KOPT-K1 (cell line): ENCODE measurements around the gene RICTOR.
A peak's percentile ranks its signal among the peaks of the same experiment; 100 is the strongest.

Source experiments
- H3K27ac ChIP-seq: fragments of 200-600 bp; sonication (generic); 2 replicates; pipeline ENCODE4 v1.5.1; 2016; ENCODE audit warnings: antibody characterized with exemption, mild to moderate bottlenecking, low read depth, low read length; ENCODE audit not compliant: poor library complexity, severe bottlenecking
- H3K36me3 ChIP-seq: fragments of 200-600 bp; sonication (generic); 2 replicates; pipeline ENCODE4 v1.5.1; 2017; ENCODE audit warnings: antibody characterized with exemption, mild to moderate bottlenecking, low read length, moderate library complexity; ENCODE audit not compliant: insufficient read depth
- H3K9me3 ChIP-seq: fragments of 200-600 bp; sonication (generic); 2 replicates; pipeline ENCODE4 v1.5.1; 2017; ENCODE audit warnings: antibody characterized with exemption, low read length, mild to moderate bottlenecking; ENCODE audit not compliant: insufficient read depth, poor library complexity, severe bottlenecking

The RICTOR gene

GRCh38 chr5:39074017-39074814, at the start of gene RICTOR:
Gene RICTOR (minus strand): TSS chr5:39074399. CDS start chr5:39074377, 22 bp downstream.
- Histone ChIP-seq H3K9me3 (no peaks in the 10 kb centered on the region), H3K36me3 (peaks cover 14% of the 10 kb centered on the region), H3K27ac (peak within 1 kb of the TSS; percentile 86)

GRCh38 chr5:39121922-39122321, 47.7 kb upstream of the RICTOR start:
- Histone ChIP-seq H3K36me3 (peaks cover 77% of the 10 kb centered on the region), H3K9me3 (no peaks in the 10 kb centered on the region), H3K27ac (no peak overlapping the region)

- Histone ChIP-seq H3K9me3 (no peaks in the 10 kb centered on the region), H3K36me3 (peaks cover 77% of the 10 kb centered on the region), H3K27ac (no peak overlapping the region)
Observed at GRCh38 chr5:39121315-39121714, 47.1 kb upstream of the RICTOR start.

GRCh38 chr5:39120052-39120420, 45.8 kb upstream of the RICTOR start:
- peaks cover 77% of the 10 kb centered on the region for H3K36me3 ChIP-seq
- no peak overlapping the region for H3K27ac ChIP-seq
- no peaks in the 10 kb centered on the region for H3K9me3 ChIP-seq

- H3K27ac ChIP-seq: no peak overlapping the region
- no peaks in the 10 kb centered on the region for H3K9me3 ChIP-seq
- peaks cover 77% of the 10 kb centered on the region for H3K36me3 ChIP-seq
Observed at GRCh38 chr5:39119404-39120051, 45.3 kb upstream of the RICTOR start.

- Histone ChIP-seq H3K27ac (no peak overlapping the region), H3K36me3 (peaks cover 85% of the 10 kb centered on the region), H3K9me3 (no peaks in the 10 kb centered on the region)
Observed at GRCh38 chr5:39118638-39119037, 44.4 kb upstream of the RICTOR start.

- H3K9me3 ChIP-seq: no peaks in the 10 kb centered on the region
- no peak overlapping the region for H3K27ac ChIP-seq
- peaks cover 90% of the 10 kb centered on the region for H3K36me3 ChIP-seq
Observed at GRCh38 chr5:39117401-39117800, 43.2 kb upstream of the RICTOR start.

- no peak overlapping the region for H3K27ac ChIP-seq
Observed at GRCh38 chr5:39116344-39117170, 42.4 kb upstream of the RICTOR start.

GRCh38 chr5:39115644-39116343, 41.6 kb upstream of the RICTOR start:
- Histone ChIP-seq H3K36me3 (peaks cover 84% of the 10 kb centered on the region), H3K9me3 (no peaks in the 10 kb centered on the region)

More at GRCh38 chr5:39116344-39117170, 42.4 kb upstream of the RICTOR start:
- Histone ChIP-seq H3K36me3 (peaks cover 84% of the 10 kb centered on the region), H3K9me3 (no peaks in the 10 kb centered on the region)

GRCh38 chr5:39114155-39114554, 40.0 kb upstream of the RICTOR start:
- H3K36me3 ChIP-seq: peaks cover 81% of the 10 kb centered on the region
- H3K27ac ChIP-seq: no peak overlapping the region
- H3K9me3 ChIP-seq: no peaks in the 10 kb centered on the region

More at GRCh38 chr5:39115644-39116343, 41.6 kb upstream of the RICTOR start:
- H3K27ac ChIP-seq: no peak overlapping the region

- Histone ChIP-seq H3K9me3 (no peaks in the 10 kb centered on the region), H3K36me3 (peaks cover 81% of the 10 kb centered on the region), H3K27ac (no peak overlapping the region)
Observed at GRCh38 chr5:39113354-39113953, 39.3 kb upstream of the RICTOR start.

GRCh38 chr5:39109606-39110005, 35.4 kb upstream of the RICTOR start:
- peaks cover 63% of the 10 kb centered on the region for H3K36me3 ChIP-seq
- no peak overlapping the region for H3K27ac ChIP-seq
- H3K9me3 ChIP-seq: no peaks in the 10 kb centered on the region

GRCh38 chr5:39108987-39109386, 34.8 kb upstream of the RICTOR start:
- H3K36me3 ChIP-seq: peaks cover 63% of the 10 kb centered on the region
- no peak overlapping the region for H3K27ac ChIP-seq

GRCh38 chr5:39107350-39107749, 33.2 kb upstream of the RICTOR start:
- H3K9me3 ChIP-seq: no peaks in the 10 kb centered on the region
- H3K27ac ChIP-seq: no peak overlapping the region
- peaks cover 60% of the 10 kb centered on the region for H3K36me3 ChIP-seq

More at GRCh38 chr5:39108987-39109386, 34.8 kb upstream of the RICTOR start:
- H3K9me3 ChIP-seq: no peaks in the 10 kb centered on the region
